ENCODE data around the gene UROD.

DNA sequence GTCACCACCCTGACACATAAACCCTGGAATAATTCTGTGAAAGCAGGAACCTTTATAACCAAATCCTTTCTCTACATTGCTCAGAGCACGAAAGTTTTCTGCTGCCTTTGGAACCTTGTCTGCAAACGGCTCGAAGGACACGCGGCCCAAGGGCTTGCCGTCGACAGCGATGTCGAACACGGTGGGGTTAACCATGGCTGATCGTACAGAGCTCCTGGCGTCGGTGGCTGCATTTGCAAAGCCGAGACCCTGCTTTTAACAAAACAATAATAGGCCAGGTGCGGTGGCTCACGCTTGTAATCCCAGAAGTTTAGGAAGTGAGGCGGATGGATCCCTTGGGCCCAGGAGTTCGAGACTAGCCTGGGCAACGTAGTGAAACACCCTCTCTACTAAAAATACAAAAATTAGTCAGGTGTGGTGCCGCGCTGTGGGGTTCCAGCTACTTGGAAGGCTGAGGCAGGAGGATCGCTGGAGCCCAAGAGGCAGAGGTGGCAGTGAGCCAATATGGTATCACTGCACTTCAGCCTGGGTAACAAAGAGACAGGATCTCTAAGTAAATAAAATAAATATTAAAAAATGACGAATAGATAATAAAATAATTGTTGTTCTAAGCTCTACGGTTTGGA, 23.4 kb upstream of the UROD start:
- TF ChIP-seq, protein P1, sequence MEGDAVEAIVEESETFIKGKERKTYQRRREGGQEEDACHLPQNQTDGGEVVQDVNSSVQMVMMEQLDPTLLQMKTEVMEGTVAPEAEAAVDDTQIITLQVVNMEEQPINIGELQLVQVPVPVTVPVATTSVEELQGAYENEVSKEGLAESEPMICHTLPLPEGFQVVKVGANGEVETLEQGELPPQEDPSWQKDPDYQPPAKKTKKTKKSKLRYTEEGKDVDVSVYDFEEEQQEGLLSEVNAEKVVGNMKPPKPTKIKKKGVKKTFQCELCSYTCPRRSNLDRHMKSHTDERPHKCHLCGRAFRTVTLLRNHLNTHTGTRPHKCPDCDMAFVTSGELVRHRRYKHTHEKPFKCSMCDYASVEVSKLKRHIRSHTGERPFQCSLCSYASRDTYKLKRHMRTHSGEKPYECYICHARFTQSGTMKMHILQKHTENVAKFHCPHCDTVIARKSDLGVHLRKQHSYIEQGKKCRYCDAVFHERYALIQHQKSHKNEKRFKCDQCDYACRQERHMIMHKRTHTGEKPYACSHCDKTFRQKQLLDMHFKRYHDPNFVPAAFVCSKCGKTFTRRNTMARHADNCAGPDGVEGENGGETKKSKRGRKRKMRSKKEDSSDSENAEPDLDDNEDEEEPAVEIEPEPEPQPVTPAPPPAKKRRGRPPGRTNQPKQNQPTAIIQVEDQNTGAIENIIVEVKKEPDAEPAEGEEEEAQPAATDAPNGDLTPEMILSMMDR (IDR thresholded peaks at IDR 0.05; ENCODE audit: insufficient read depth, low read depth, low read length) = no peak
- no peak for TF ChIP-seq EZH2 (IDR thresholded peaks at IDR 0.05; ENCODE audit: insufficient read depth, low read length)
